ENCODE data around the gene RBMX2.
"Not testable (repeated sequence)": the region's sequence is repeated elsewhere in the genome, so short reads cannot be mapped to it uniquely, and the experiment has no call there.

The RBMX2 gene

GRCh38 chrX:130401415-130402207 is at the start of gene RBMX2:
Gene RBMX2, plus strand, starts transcription at chrX:130401987. Its CDS starts 46 bp downstream, at chrX:130402033.
- peak; percentile 71 for DNase-seq

- not testable (repeated sequence) for DNase-seq
These were observed 49.7 kb upstream of the RBMX2 start for GRCh38 chrX:130352050-130352449.

- no peak for DNase-seq
These were observed 25.7 kb upstream of the RBMX2 start for GRCh38 chrX:130376077-130376476.

GRCh38 chrX:130378024-130378669 is 23.6 kb upstream of the RBMX2 start:
- no peak for DNase-seq

GRCh38 chrX:130385520-130385919 is 16.3 kb upstream of the RBMX2 start, which contains the start of gene GPR119:
Gene GPR119, minus strand, starts transcription at chrX:130385674. Its CDS starts 227 bp downstream, at chrX:130385447.
- DNase-seq: no peak

- no peak for DNase-seq
These were observed 15.4 kb upstream of the RBMX2 start for GRCh38 chrX:130386408-130386808.

- peak; percentile 32 for DNase-seq
These were observed 8.2 kb upstream of the RBMX2 start for GRCh38 chrX:130393451-130394074.

- no peak for DNase-seq
These were observed 6.4 kb upstream of the RBMX2 start for GRCh38 chrX:130395341-130395740.

GRCh38 chrX:130402208-130402684 is 459 bp downstream of the RBMX2 start:
- no peak for DNase-seq

GRCh38 chrX:130413415-130413814 is 11.6 kb downstream of the RBMX2 start:
- DNase-seq: no peak

GRCh38 chrX:130414800-130415199 is 13.0 kb downstream of the RBMX2 start:
- DNase-seq: no peak

- no peak for DNase-seq
These were observed 13.4 kb downstream of the RBMX2 start for GRCh38 chrX:130415201-130415600.

GRCh38 chrX:130416785-130417184 is 15.0 kb downstream of the RBMX2 start:
- no peak for DNase-seq

GRCh38 chrX:130418066-130418465 is 16.3 kb downstream of the RBMX2 start:
- no peak for DNase-seq

GRCh38 chrX:130418740-130419139 is 17.0 kb downstream of the RBMX2 start:
- DNase-seq: no peak

- no peak for DNase-seq
These were observed 17.5 kb downstream of the RBMX2 start for GRCh38 chrX:130419263-130419662.

GRCh38 chrX:130426531-130426930 is 24.7 kb downstream of the RBMX2 start:
- DNase-seq: no peak

GRCh38 chrX:130429236-130429635 is 27.4 kb downstream of the RBMX2 start:
- DNase-seq: not testable (repeated sequence)

GRCh38 chrX:130435937-130436336 is 34.1 kb downstream of the RBMX2 start:
- DNase-seq: no peak

GRCh38 chrX:130437996-130438395 is 36.2 kb downstream of the RBMX2 start:
- not testable (repeated sequence) for DNase-seq

GRCh38 chrX:130443875-130444274 is 42.1 kb downstream of the RBMX2 start:
- DNase-seq: no peak

- no peak for DNase-seq
These were observed 43.0 kb downstream of the RBMX2 start for GRCh38 chrX:130444641-130445336.

GRCh38 chrX:130446974-130447373 is 45.2 kb downstream of the RBMX2 start:
- no peak for DNase-seq

Data from fibroblast of skin of right quadriceps (primary cell).